H9 (cell line): Measurements from ENCODE around the gene GARRE1. TPM values are rescaled to one million over a fixed set of nuclear protein-coding genes. Genes with fewer than 3 reads are reported as not detected.

Experiments
- DNase-seq: peaks from one replicate; pipeline ENCODE4 v3.0.0-alpha.2; 2017
- H2AFZ ChIP-seq: one replicate; pipeline ENCODE4 v1.6.1; 2013; ENCODE audit warnings: mild to moderate bottlenecking, low read length, control low read depth, moderate library complexity
- H2AK5ac ChIP-seq: 2 replicates; pipeline ENCODE4 v1.6.1; 2013; ENCODE audit warnings: low read length, control low read depth, mixed read lengths; ENCODE audit not compliant: insufficient read length
- H2BK120ac ChIP-seq: one replicate; pipeline ENCODE4 v1.6.1; 2013; ENCODE audit warnings: low read depth, mild to moderate bottlenecking, low read length, control low read depth, inconsistent platforms; ENCODE audit not compliant: poor library complexity, severe bottlenecking
- H2BK12ac ChIP-seq: 2 replicates; pipeline ENCODE4 v1.6.1; 2013; ENCODE audit warnings: low read length, control low read depth, mixed read lengths, low read depth; ENCODE audit not compliant: insufficient read length
- H2BK15ac ChIP-seq: 2 replicates; pipeline ENCODE4 v1.6.1; 2013; ENCODE audit warnings: low read depth, low read length, control low read depth
- H2BK20ac ChIP-seq: one replicate; pipeline ENCODE4 v1.6.1; 2013; ENCODE audit warnings: low read depth, mild to moderate bottlenecking, low read length, control low read depth, inconsistent platforms; ENCODE audit not compliant: poor library complexity, severe bottlenecking
- H2BK5ac ChIP-seq: 2 replicates; pipeline ENCODE4 v1.6.1; 2013; ENCODE audit warnings: low read length, control low read depth, mixed read lengths; ENCODE audit not compliant: insufficient read length
- H3K14ac ChIP-seq: 2 replicates; pipeline ENCODE4 v1.6.1; 2013; ENCODE audit warnings: low read length, control low read depth; ENCODE audit not compliant: insufficient read depth
- H3K18ac ChIP-seq: 2 replicates; pipeline ENCODE4 v1.6.1; 2013; ENCODE audit warnings: low read depth, mild to moderate bottlenecking, mixed read lengths, low read length, control low read depth; ENCODE audit not compliant: insufficient read length
- H3K23ac ChIP-seq: 2 replicates; pipeline ENCODE4 v1.6.1; 2013; ENCODE audit warnings: low read length, control low read depth, mixed read lengths, low read depth; ENCODE audit not compliant: insufficient read length
- H3K23me2 ChIP-seq: 2 replicates; pipeline ENCODE4 v1.6.1; 2013; ENCODE audit warnings: low read depth, mild to moderate bottlenecking, mixed read lengths, low read length, control low read depth; ENCODE audit not compliant: insufficient read length, poor library complexity, severe bottlenecking
- H3K27ac ChIP-seq: 2 replicates; pipeline ENCODE4 v1.5.1; 2013; ENCODE audit warnings: low read length, control low read depth, mixed read lengths, low read depth; ENCODE audit not compliant: insufficient read length
- H3K27me3 ChIP-seq: 2 replicates; pipeline ENCODE4 v1.6.1; 2013; ENCODE audit warnings: low read length, control low read depth, inconsistent platforms; ENCODE audit not compliant: insufficient read depth
- H3K4ac ChIP-seq: 2 replicates; pipeline ENCODE4 v1.6.1; 2013; ENCODE audit warnings: low read depth, mild to moderate bottlenecking, control low read depth, inconsistent platforms, low read length, moderate library complexity
- H3K4me1 ChIP-seq: 2 replicates; pipeline ENCODE4 v1.6.1; 2013; ENCODE audit warnings: low read length, control low read depth, inconsistent platforms; ENCODE audit not compliant: insufficient read depth
- H3K4me2 ChIP-seq: 2 replicates; pipeline ENCODE4 v1.6.1; 2013; ENCODE audit warnings: low read length, control low read depth, mixed read lengths; ENCODE audit not compliant: insufficient read length, insufficient read depth
- H3K56ac ChIP-seq: 2 replicates; pipeline ENCODE4 v1.6.1; 2013; ENCODE audit warnings: low read depth, mild to moderate bottlenecking, mixed read lengths, low read length, control low read depth; ENCODE audit not compliant: insufficient read length
- H3K79me1 ChIP-seq: 2 replicates; pipeline ENCODE4 v1.6.1; 2013; ENCODE audit warnings: low read depth, mild to moderate bottlenecking, moderate library complexity, low read length, control low read depth, inconsistent platforms; ENCODE audit not compliant: insufficient read depth, poor library complexity, severe bottlenecking
- H3K79me2 ChIP-seq: 2 replicates; pipeline ENCODE4 v1.6.1; 2013; ENCODE audit warnings: low read length, control low read depth, inconsistent platforms; ENCODE audit not compliant: insufficient read depth
- H3K9ac ChIP-seq: 2 replicates; pipeline ENCODE4 v1.6.1; 2013; ENCODE audit warnings: low read length, control low read depth, mixed read lengths; ENCODE audit not compliant: insufficient read length; ENCODE audit errors: extremely low read depth
- H3K9me3 ChIP-seq: one replicate; pipeline ENCODE4 v1.6.1; 2013; ENCODE audit warnings: low read depth, low read length, inconsistent platforms; ENCODE audit not compliant: control insufficient read depth
- H3T11ph ChIP-seq: one replicate; pipeline ENCODE4 v1.6.1; 2013; ENCODE audit warnings: mild to moderate bottlenecking, low read length, control low read depth, inconsistent platforms
- H4K20me1 ChIP-seq: one replicate; pipeline ENCODE4 v1.6.1; 2013; ENCODE audit not compliant: control insufficient read depth, insufficient read length, insufficient read depth
- H4K5ac ChIP-seq: 2 replicates; pipeline ENCODE4 v1.6.1; 2013; ENCODE audit warnings: low read depth, mild to moderate bottlenecking, mixed read lengths, low read length, control low read depth; ENCODE audit not compliant: insufficient read length
- H4K8ac ChIP-seq: replicated peaks from 2 replicates; pipeline ENCODE4 v1.6.1; 2013; ENCODE audit warnings: low read length, control low read depth, mixed read lengths, low read depth; ENCODE audit not compliant: insufficient read length
- H4K91ac ChIP-seq: 2 replicates; pipeline ENCODE4 v1.6.1; 2013; ENCODE audit warnings: low read depth, mild to moderate bottlenecking, moderate library complexity, mixed read lengths, low read length, control low read depth; ENCODE audit not compliant: insufficient read length
- H3K27ac Mint-ChIP-seq, 3 experiments: 2 replicates in 2 of 3; 3 replicates in 1 of 3; pipeline ENCODE4 v1.8.0; 2020 to 2021; ENCODE audit warnings: mixed read lengths in 3 of 3, mild to moderate bottlenecking in 1 of 3, moderate library complexity in 1 of 3
- H3K27me3 Mint-ChIP-seq: 2 replicates; pipeline ENCODE4 v1.8.0; 2021; ENCODE audit warnings: low read depth, mild to moderate bottlenecking, moderate library complexity, mixed read lengths
- H3K36me3 Mint-ChIP-seq, 3 experiments: 2 replicates in 2 of 3; 3 replicates in 1 of 3; pipeline ENCODE4 v1.8.0; 2020 to 2021; ENCODE audit warnings: low read depth in 3 of 3, mixed read lengths in 3 of 3; ENCODE audit not compliant: insufficient read depth in 1 of 3
- H3K4me1 Mint-ChIP-seq, 2 experiments: 2 replicates each; pipeline ENCODE4 v1.8.0; 2020; ENCODE audit warnings: mixed read lengths in 2 of 2
- H3K4me3 Mint-ChIP-seq, 2 experiments: 2 replicates in 1 of 2; 3 replicates in 1 of 2; pipeline ENCODE4 v1.8.0; 2020 to 2021; ENCODE audit warnings: mild to moderate bottlenecking in 2 of 2, mixed read lengths in 2 of 2, moderate library complexity in 1 of 2
- H3K9me3 Mint-ChIP-seq, 2 experiments: 2 replicates in 1 of 2; 3 replicates in 1 of 2; pipeline ENCODE4 v1.8.0; 2020; ENCODE audit warnings: mild to moderate bottlenecking in 2 of 2, mixed read lengths in 2 of 2, moderate library complexity in 1 of 2
- WGBS: extraction: QIAGEN DNeasy Blood & Tissue Kit; methylation state at CpG from one replicate; pipeline ENCODE4 v1.1.7; 2013; ENCODE audit warnings: missing lambda C conversion rate, low lambda C conversion rate, mixed read lengths; ENCODE audit not compliant: insufficient read length; ENCODE audit errors: extremely low coverage; 5-methylcytosine and 5-hydroxymethylcytosine counted together
- total RNA-seq: library from RNA; stranded (reverse); gene quantifications from 2 replicates; pipeline ENCODE4 v1.2.1, GENCODE V29; 2021
- TF ChIP-seq, protein P1 (sequence below): fragments of 200-600 bp; sonication (generic); conservative IDR thresholded peaks from 3 replicates; pipeline ENCODE4 v1.8.0; 2021; ENCODE audit warnings: antibody characterized with exemption, mild to moderate bottlenecking

The GARRE1 gene
- total RNA-seq, 1 experiment from 2014 or later = 24.1 TPM

DNA sequence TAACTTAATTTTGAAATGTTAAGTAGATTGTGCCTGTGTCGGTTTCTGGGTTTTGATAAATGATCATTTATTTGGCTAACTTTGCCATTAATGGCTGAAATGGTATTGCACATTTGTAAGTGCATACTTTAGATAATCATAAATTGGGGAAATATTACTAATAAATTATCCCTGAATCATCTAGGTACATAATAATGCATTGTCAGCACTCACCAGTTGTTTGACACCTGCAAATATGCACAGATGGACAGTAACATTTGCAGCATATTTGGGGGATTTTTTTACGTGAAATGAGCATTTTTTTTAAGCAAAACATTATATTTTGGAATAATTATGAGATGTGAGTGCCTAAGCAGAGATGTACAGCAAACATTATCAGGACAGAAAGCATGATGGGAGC lies 41.1 kb upstream of the GARRE1 start:
- Histone ChIP-seq H4K20me1 (no peaks in the 10 kb centered on the region), H3K9ac (no peak overlapping the region), H3T11ph (no peak overlapping the region), H2AFZ (no peak overlapping the region), H3K4ac (no peak overlapping the region), H2BK120ac (no peak overlapping the region), H3K18ac (no peak overlapping the region), H3K9me3 (no peaks in the 10 kb centered on the region), H3K56ac (no peak overlapping the region), H3K14ac (no peak overlapping the region), H2BK5ac (no peak overlapping the region), H3K79me2 (no peaks in the 10 kb centered on the region), H3K23me2 (no peaks in the 10 kb centered on the region), H3K79me1 (no peaks in the 10 kb centered on the region), H3K4me1 (no peaks in the 10 kb centered on the region), H4K91ac (no peak overlapping the region), H2BK20ac (no peak overlapping the region), H3K27me3 (no peaks in the 10 kb centered on the region), H3K27ac (no peak overlapping the region), H2BK15ac (no peak overlapping the region), H2BK12ac (no peak overlapping the region), H2AK5ac (no peak overlapping the region), H4K5ac (no peak overlapping the region), H4K8ac (no peak overlapping the region), H3K23ac (no peak overlapping the region), H3K4me2 (no peak overlapping the region)
- Mint-ChIP-seq H3K4me1 (no peaks in the 10 kb centered on the region), H3K36me3 (peaks cover 18 to 67% (median 58%) of the 10 kb centered on the region in 3 experiments; a peak in 6 of 7 replicates), H3K4me3 (no peak overlapping the region), H3K9me3 (no peaks in the 10 kb centered on the region), H3K27ac (no peak overlapping the region), H3K27me3 (no peaks in the 10 kb centered on the region)
- TF ChIP-seq, protein P1, sequence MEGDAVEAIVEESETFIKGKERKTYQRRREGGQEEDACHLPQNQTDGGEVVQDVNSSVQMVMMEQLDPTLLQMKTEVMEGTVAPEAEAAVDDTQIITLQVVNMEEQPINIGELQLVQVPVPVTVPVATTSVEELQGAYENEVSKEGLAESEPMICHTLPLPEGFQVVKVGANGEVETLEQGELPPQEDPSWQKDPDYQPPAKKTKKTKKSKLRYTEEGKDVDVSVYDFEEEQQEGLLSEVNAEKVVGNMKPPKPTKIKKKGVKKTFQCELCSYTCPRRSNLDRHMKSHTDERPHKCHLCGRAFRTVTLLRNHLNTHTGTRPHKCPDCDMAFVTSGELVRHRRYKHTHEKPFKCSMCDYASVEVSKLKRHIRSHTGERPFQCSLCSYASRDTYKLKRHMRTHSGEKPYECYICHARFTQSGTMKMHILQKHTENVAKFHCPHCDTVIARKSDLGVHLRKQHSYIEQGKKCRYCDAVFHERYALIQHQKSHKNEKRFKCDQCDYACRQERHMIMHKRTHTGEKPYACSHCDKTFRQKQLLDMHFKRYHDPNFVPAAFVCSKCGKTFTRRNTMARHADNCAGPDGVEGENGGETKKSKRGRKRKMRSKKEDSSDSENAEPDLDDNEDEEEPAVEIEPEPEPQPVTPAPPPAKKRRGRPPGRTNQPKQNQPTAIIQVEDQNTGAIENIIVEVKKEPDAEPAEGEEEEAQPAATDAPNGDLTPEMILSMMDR = no peak
- DNase-seq = no peak
- no CpG with 5 or more reads among the region's 2 CpGs for WGBS
